ENCODE results near the gene FOXA2.

FOXA2 gene

DNA sequence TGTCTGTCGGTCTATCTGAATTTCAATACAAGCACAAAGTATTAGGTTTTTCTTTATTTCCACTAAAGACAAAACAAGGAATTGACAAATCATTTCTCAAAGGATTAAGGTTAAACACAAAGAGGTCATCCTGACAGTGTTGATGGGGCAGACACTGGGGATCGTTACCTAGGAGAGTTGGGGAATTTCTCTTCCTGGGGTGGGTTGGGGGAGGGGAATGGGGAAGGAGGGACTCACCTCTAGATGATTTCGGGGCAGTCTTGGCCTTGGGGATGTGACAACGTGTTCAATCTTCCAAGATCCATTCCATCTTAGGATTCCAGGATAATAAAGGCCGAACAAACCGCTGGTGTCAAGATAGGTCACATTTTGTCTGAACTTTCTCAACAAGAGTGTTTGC, 35.4 kb upstream of the FOXA2 start:
- H3K27ac ChIP-seq = no peak overlapping the region
- TF ChIP-seq, protein P1, sequence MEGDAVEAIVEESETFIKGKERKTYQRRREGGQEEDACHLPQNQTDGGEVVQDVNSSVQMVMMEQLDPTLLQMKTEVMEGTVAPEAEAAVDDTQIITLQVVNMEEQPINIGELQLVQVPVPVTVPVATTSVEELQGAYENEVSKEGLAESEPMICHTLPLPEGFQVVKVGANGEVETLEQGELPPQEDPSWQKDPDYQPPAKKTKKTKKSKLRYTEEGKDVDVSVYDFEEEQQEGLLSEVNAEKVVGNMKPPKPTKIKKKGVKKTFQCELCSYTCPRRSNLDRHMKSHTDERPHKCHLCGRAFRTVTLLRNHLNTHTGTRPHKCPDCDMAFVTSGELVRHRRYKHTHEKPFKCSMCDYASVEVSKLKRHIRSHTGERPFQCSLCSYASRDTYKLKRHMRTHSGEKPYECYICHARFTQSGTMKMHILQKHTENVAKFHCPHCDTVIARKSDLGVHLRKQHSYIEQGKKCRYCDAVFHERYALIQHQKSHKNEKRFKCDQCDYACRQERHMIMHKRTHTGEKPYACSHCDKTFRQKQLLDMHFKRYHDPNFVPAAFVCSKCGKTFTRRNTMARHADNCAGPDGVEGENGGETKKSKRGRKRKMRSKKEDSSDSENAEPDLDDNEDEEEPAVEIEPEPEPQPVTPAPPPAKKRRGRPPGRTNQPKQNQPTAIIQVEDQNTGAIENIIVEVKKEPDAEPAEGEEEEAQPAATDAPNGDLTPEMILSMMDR (IDR thresholded peaks at IDR 0.05) = no peak
- TF ChIP-seq ZFX (IDR thresholded peaks at IDR 0.05; ENCODE audit: borderline replicate concordance) = no peak

DNA sequence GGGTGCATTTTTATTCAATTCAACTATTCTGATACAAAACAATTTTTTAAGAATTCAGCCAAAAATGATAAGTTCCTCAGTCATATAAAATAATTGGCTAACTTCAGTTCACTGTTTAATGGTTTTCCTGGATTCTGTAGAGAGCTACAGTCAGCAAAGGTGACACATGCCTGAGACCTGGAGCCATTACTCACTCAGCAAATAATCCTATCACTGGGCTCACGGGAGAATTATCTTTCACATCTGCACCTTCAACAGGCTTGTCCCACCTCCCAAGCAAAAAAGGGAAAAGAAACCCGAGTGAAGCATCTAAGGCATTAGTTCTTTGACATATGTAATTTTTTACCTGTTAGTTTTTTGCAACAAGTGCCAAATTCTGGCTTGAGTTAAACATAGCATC, 34.9 kb upstream of the FOXA2 start:
- H3K27ac ChIP-seq = no peak overlapping the region
- TF ChIP-seq ZFX (IDR thresholded peaks at IDR 0.05; ENCODE audit: borderline replicate concordance) = no peak
- TF ChIP-seq, protein P1 (IDR thresholded peaks at IDR 0.05) = no peak

DNA sequence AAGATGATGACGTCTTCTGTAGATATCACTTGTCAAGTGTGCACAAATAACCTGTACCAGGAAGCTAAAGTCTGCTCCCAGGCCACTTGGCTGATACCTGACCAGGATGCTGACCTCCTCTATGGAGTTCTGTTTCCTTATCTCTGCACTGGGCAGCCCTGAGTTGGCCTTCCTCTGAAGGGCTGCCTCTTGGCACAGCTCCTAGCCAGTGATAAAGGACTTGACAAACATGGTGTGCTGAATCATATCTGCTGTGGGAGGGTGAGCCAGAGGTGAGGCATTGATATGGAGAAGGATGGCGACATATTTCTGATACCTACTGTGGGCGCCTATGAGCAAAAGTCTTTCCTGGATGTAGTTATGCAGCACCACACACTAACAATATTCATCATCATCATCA, 32.8 kb upstream of the FOXA2 start:
- TF ChIP-seq, protein P1 (IDR thresholded peaks at IDR 0.05) = no peak
- no peak for TF ChIP-seq ZFX (IDR thresholded peaks at IDR 0.05; ENCODE audit: borderline replicate concordance)
- H3K27ac ChIP-seq = no peak overlapping the region

DNA sequence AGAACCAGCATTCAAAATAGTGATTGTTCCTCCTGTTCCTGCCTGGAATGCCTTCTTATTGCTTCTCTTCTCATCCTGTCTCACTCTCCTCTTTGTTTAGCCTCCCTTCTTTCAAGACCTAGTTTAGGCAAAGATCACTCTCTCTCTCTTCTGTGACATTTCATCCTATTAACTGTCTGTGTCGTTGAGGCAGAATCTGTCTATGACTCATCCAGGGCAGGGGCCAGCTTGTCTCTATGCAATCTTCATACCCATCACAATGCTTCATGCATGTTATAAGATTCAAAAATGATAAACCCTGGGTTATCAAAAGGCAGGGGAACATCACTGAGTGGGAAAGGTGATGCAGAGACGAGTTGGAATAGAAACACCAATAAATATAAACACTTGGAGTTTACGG, 32.2 kb upstream of the FOXA2 start:
- no peak overlapping the region for H3K27ac ChIP-seq
- TF ChIP-seq, protein P1 (IDR thresholded peaks at IDR 0.05) = no peak
- no peak for TF ChIP-seq ZFX (IDR thresholded peaks at IDR 0.05; ENCODE audit: borderline replicate concordance)

DNA sequence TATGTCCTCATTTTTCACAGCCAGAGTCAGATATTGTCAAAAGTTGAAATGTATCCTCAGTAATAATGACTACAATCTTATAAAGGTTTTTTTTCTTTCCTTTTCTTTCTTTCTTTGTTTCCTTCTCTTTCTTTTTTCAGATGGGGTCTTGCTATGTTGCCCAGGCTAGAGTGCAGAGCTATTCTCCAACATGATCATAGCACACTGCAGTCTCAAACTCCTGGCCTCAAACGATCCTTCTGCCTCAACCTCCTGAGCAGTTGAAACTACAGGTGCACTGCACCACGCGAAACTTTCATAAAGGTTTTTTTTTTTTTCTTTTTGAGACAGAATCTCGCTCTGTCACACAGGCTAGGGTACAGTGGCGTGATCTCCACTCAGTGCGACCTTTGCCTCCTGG, 31.1 kb upstream of the FOXA2 start:
- no peak for TF ChIP-seq ZFX (IDR thresholded peaks at IDR 0.05; ENCODE audit: borderline replicate concordance)
- TF ChIP-seq, protein P1 (IDR thresholded peaks at IDR 0.05) = no peak
- H3K27ac ChIP-seq = no peak overlapping the region

DNA sequence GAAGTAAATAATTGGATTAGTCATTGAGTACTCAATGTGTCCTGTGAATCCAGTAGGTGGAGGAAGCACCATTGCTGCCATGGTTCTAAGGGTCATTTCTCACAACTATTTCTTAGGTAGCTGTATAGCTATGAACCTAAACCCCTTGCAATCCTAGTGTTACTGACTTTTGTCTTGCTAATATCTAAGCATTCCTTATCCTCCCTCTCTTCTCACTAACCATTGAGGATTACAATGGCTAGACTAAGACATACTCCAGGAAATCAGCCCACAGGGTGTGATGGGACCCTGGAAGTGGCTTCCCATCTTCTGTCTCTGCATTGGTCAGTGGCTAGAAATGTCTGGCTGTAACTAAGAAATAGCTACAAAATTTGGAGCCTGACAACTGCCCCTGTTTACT, 27.3 kb upstream of the FOXA2 start:
- TF ChIP-seq, protein P1 (IDR thresholded peaks at IDR 0.05) = no peak
- no peak for TF ChIP-seq ZFX (IDR thresholded peaks at IDR 0.05; ENCODE audit: borderline replicate concordance)
- H3K27ac ChIP-seq = no peak overlapping the region

DNA sequence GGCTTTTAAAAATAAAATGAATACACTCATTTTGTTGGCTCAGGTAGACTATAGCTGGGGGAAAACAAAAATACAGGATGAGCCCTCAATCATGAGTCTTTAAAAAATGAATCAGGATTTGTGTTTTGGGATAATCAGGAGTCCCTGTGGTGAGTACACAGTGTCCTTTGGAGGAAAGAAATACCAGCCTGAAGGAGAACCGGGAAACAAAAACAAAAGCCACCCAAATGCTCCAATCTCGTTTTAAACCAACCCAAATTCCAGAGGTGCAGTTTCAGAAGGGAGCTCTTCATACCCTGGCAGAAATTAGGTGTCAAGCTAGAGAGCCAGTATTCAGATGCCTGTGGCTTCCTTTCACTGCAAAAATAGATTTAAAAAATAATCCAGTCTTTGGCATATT, 23.3 kb upstream of the FOXA2 start:
- TF ChIP-seq ZFX (IDR thresholded peaks at IDR 0.05; ENCODE audit: borderline replicate concordance) = no peak
- TF ChIP-seq, protein P1 (IDR thresholded peaks at IDR 0.05) = no peak
- H3K27ac ChIP-seq = no peak overlapping the region

Data from 22Rv1 (cell line).